Osteoblast (primary cell): ENCODE measurements around the gene NECTIN2. TPM values are rescaled to one million over a fixed set of nuclear protein-coding genes. Genes with fewer than 3 reads are reported as not detected.
"Not testable (repeated sequence)": the region's sequence is repeated elsewhere in the genome, so short reads cannot be mapped to it uniquely, and the experiment has no call there.

Experiments used
- DNase-seq: peaks from one replicate; pipeline ENCODE4 v3.0.0; 2011; ENCODE audit warnings: low spot score, mixed read lengths; ENCODE audit not compliant: insufficient read length; ENCODE audit errors: missing footprints
- H2AFZ ChIP-seq: 2 replicates; pipeline ENCODE4 v1.6.0; 2011; ENCODE audit warnings: mild to moderate bottlenecking, low read length
- H3K27ac ChIP-seq: 2 replicates; pipeline ENCODE4 v1.5.1; 2011; ENCODE audit warnings: mild to moderate bottlenecking, low read depth, low read length, moderate library complexity
- H3K27me3 ChIP-seq: 2 replicates; pipeline ENCODE4 v1.6.0; 2012; ENCODE audit warnings: mild to moderate bottlenecking, control low read depth, inconsistent platforms, low read length, moderate library complexity; ENCODE audit not compliant: insufficient read depth
- H3K36me3 ChIP-seq: 2 replicates; pipeline ENCODE4 v1.5.1; 2011; ENCODE audit warnings: mild to moderate bottlenecking, low read length, control low read depth, moderate library complexity; ENCODE audit not compliant: insufficient read depth
- H3K4me1 ChIP-seq: 2 replicates; pipeline ENCODE4 v1.5.1; 2011; ENCODE audit warnings: mild to moderate bottlenecking, low read length, control low read depth, moderate library complexity; ENCODE audit not compliant: insufficient read depth
- H3K4me2 ChIP-seq: 2 replicates; pipeline ENCODE4 v1.6.0; 2011; ENCODE audit warnings: mild to moderate bottlenecking, low read length; ENCODE audit not compliant: insufficient read depth
- H3K4me3 ChIP-seq: fragments of 200-600 bp; sonication (generic); 3 replicates; pipeline ENCODE4 v1.5.1; 2012; ENCODE audit warnings: mild to moderate bottlenecking, low read length, inconsistent platforms; ENCODE audit not compliant: insufficient read depth
- H3K79me2 ChIP-seq: 2 replicates; pipeline ENCODE4 v1.6.0; 2012; ENCODE audit warnings: mild to moderate bottlenecking, low read length, control low read depth, inconsistent platforms; ENCODE audit not compliant: insufficient read depth
- H3K9me3 ChIP-seq: 2 replicates; pipeline ENCODE4 v1.5.1; 2011; ENCODE audit warnings: low read depth, low read length, control low read depth
- H4K20me1 ChIP-seq: 2 replicates; pipeline ENCODE4 v1.6.0; 2012; ENCODE audit warnings: mild to moderate bottlenecking, low read length, control low read depth; ENCODE audit not compliant: insufficient read depth
- total RNA-seq: library from RNA; depleted of rRNA; stranded (reverse); fragments of >200 nt; gene quantifications from 2 replicates; pipeline ENCODE4 v1.2.3, GENCODE V29; 2012
- TF ChIP-seq, protein P1 (sequence below): IDR thresholded peaks from 2 replicates; pipeline ENCODE4 v1.5.1; 2011; ENCODE audit warnings: mild to moderate bottlenecking, low read depth, low read length, moderate library complexity; ENCODE audit errors: extremely low read depth

The NECTIN2 gene
- total RNA-seq, 1 donor, result 46.0 TPM

DNA sequence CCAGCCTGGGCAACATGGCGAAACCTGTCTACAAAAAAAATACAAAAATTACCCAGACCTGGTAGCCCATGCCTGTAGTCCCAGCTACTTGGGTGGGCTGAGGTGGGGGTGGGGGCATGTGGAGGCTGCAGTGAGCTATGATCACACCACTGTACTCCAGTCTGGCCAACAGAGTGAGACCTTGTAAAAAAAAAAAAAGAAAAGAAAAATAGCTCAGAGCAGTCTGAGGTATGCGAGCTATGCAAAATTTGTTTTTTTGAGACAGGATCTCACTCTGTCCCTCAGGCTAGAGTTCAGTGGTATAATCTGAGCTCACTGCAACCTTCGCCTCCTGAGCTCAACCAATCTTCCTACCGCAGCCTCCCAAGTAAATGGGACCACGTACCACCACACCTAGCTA lies 37.8 kb downstream of the NECTIN2 start:
- H3K9me3 ChIP-seq, result no peaks in the 10 kb centered on the region
- H3K79me2 ChIP-seq, result no peaks in the 10 kb centered on the region
- no peak for DNase-seq
- TF ChIP-seq, protein P1, sequence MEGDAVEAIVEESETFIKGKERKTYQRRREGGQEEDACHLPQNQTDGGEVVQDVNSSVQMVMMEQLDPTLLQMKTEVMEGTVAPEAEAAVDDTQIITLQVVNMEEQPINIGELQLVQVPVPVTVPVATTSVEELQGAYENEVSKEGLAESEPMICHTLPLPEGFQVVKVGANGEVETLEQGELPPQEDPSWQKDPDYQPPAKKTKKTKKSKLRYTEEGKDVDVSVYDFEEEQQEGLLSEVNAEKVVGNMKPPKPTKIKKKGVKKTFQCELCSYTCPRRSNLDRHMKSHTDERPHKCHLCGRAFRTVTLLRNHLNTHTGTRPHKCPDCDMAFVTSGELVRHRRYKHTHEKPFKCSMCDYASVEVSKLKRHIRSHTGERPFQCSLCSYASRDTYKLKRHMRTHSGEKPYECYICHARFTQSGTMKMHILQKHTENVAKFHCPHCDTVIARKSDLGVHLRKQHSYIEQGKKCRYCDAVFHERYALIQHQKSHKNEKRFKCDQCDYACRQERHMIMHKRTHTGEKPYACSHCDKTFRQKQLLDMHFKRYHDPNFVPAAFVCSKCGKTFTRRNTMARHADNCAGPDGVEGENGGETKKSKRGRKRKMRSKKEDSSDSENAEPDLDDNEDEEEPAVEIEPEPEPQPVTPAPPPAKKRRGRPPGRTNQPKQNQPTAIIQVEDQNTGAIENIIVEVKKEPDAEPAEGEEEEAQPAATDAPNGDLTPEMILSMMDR, result no peak
- no peak overlapping the region for H2AFZ ChIP-seq
- no peaks in the 10 kb centered on the region for H4K20me1 ChIP-seq
- no peaks in the 10 kb centered on the region for H3K4me1 ChIP-seq
- no peaks in the 10 kb centered on the region for H3K27me3 ChIP-seq
- H3K4me3 ChIP-seq, result no peak overlapping the region
- H3K4me2 ChIP-seq, result no peak overlapping the region
- no peak overlapping the region for H3K27ac ChIP-seq
- peaks cover 30% of the 10 kb centered on the region for H3K36me3 ChIP-seq

DNA sequence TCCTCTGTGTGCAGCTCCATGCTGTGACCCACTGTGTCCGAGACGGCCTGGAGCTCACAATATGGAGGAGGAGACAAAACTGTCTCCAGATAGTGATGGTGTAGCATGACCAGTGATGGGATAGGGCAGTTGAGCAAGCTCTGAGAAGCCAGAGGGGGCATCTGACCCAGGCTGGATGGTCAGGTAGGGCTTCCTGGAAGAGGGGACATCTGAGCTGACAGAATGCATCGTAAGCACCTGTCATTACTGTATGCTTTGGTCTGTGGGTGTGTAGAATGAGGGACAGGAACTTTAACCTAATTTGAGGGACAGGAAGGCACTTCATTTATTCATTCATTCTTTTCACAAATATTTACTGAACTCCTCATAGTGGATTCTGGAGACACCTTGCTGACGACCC lies 38.5 kb downstream of the NECTIN2 start:
- Histone ChIP-seq H4K20me1 (no peaks in the 10 kb centered on the region), H3K4me1 (peaks cover under 1% of the 10 kb centered on the region), H3K27me3 (no peaks in the 10 kb centered on the region), H3K36me3 (peaks cover 30% of the 10 kb centered on the region), H2AFZ (no peak overlapping the region), H3K27ac (no peak overlapping the region), H3K4me3 (no peak overlapping the region), H3K9me3 (no peaks in the 10 kb centered on the region), H3K79me2 (no peaks in the 10 kb centered on the region), H3K4me2 (no peak overlapping the region)
- peak; percentile 58 for DNase-seq
- TF ChIP-seq, protein P1, result no peak

DNA sequence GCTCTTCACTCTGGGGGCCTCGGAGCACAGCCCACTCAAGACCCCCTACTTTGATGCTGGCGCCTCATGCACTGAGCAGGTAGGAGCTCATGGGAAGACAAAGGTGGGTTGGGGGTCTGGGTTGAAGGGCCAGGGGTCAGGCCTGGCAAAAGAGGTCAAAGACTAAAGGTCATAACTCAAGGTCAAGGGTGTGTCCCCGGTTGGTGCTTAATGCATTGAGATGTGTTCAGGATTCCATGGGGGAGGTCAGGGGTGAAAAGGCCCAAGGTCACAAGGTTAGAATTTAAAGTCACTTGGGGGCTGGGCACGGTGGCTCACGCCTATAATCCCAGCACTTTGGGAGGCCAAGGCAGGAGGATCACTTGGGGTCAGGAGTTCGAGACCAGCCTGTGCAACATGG lies 40.0 kb downstream of the NECTIN2 start:
- H4K20me1 ChIP-seq, result no peaks in the 10 kb centered on the region
- peaks cover 27% of the 10 kb centered on the region for H3K36me3 ChIP-seq
- H2AFZ ChIP-seq, result no peak overlapping the region
- H3K27ac ChIP-seq, result no peak overlapping the region
- H3K4me2 ChIP-seq, result no peak overlapping the region
- no peak overlapping the region for H3K4me3 ChIP-seq
- H3K27me3 ChIP-seq, result no peaks in the 10 kb centered on the region
- no peaks in the 10 kb centered on the region for H3K9me3 ChIP-seq
- peak; percentile 22 for DNase-seq
- H3K4me1 ChIP-seq, result peaks cover 7% of the 10 kb centered on the region
- peaks cover 2% of the 10 kb centered on the region for H3K79me2 ChIP-seq
- TF ChIP-seq, protein P1, result no peak

DNA sequence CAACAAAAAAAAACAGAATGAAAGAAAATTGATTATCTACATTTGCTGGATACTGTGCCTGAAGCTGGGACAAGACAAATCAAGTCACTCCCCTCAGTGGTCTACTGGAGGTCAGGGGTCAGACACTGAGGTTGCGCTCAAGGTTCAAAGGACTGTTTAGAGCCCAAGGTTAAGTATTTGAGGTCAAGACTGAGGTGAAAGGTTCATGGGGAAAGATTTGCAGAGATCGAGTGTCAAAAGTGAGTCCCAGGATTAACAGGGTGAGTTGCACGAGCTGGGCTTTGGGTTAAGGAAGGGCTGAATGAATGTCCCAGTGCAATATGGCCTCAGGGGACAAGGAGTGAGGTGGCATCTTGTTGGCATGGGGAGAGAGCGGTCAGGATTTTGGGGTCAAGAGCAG lies 41.6 kb downstream of the NECTIN2 start:
- Histone ChIP-seq H3K4me2 (no peak overlapping the region), H3K27ac (no peak overlapping the region), H3K9me3 (no peaks in the 10 kb centered on the region), H2AFZ (no peak overlapping the region), H3K27me3 (no peaks in the 10 kb centered on the region), H3K36me3 (peaks cover 29% of the 10 kb centered on the region), H4K20me1 (peaks cover 6% of the 10 kb centered on the region), H3K79me2 (peaks cover 17% of the 10 kb centered on the region), H3K4me1 (peaks cover 18% of the 10 kb centered on the region), H3K4me3 (no peak overlapping the region)
- TF ChIP-seq, protein P1, result no peak
- peak; percentile 37 for DNase-seq

DNA sequence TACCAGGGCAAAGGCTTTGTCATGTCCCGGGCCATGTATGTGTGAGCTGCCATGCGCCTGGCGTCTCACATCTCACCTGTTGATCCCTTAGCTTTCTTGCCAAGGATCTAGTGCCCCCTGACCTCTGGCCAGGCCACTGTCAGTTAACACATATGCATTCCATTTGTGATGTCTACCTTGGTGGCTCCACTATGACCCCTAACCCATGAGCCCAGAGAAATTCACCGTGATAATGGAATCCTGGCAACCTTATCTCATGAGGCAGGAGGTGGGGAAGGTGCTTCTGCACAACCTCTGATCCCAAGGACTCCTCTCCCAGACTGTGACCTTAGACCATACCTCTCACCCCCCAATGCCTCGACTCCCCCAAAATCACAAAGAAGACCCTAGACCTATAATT lies 42.2 kb downstream of the NECTIN2 start:
- not testable (repeated sequence) for H3K4me2 ChIP-seq, H2AFZ ChIP-seq, DNase-seq, H3K27ac ChIP-seq, H3K4me3 ChIP-seq, H3K27me3 ChIP-seq, H4K20me1 ChIP-seq, H3K9me3 ChIP-seq
- H3K36me3 ChIP-seq, result peaks cover 35% of the 10 kb centered on the region
- peaks cover 22% of the 10 kb centered on the region for H3K4me1 ChIP-seq
- peaks cover 24% of the 10 kb centered on the region for H3K79me2 ChIP-seq
